HCT116 (cell line): ENCODE results near the gene ACBD3. TPM values are rescaled to one million over a fixed set of nuclear protein-coding genes. Genes with fewer than 3 reads are reported as not detected.

Source experiments
- ATAC-seq: fragments of 200-7000 bp; cut with Tn5 transposase; 2 replicates; pipeline ENCODE4 v1.9.1; 2020; ENCODE audit warnings: mild to moderate bottlenecking, moderate library complexity
- BruUV-seq: library from RNA; stranded (reverse); fragments of 400-500 nt; replicated peaks from 2 replicates; lab custom pipeline; 2021; lab: Mats Ljungman, UMichigan
- CTCF ChIA-PET: fragments of 300-600 bp; sonication (Branson Sonifier 250); formaldehyde crosslinking; loops from one replicate; lab custom pipeline; 2021; ENCODE audit warnings: antibody characterized with exemption; lab: Charles Lee
- POLR2A ChIA-PET: fragments of 300-600, 350-600 bp; sonication (Branson Sonifier 250); formaldehyde crosslinking; loops from one replicate; lab custom pipeline; 2021; ENCODE audit warnings: antibody characterized with exemption; lab: Charles Lee
- RAD21 ChIA-PET, 2 experiments: fragments of 300-600 bp; sonication (Branson Sonifier 250); formaldehyde crosslinking; loops; one replicate each; lab custom pipeline; 2023; ENCODE audit warnings: low total read pairs in 2 of 2; ENCODE audit not compliant: uncharacterized antibody in 2 of 2, unreplicated experiment in 2 of 2, low non-redundant PET in 1 of 2; lab: Charles Lee
- DNase-seq: peaks from one replicate; pipeline ENCODE4 v3.0.0-alpha.2; 2010; ENCODE audit warnings: low read depth, low spot score
- H2AFZ ChIP-seq: fragments of 200-600 bp; shearing (Covaris generic), sonication (generic); 2 replicates; pipeline ENCODE4 v1.6.1; 2017; ENCODE audit warnings: low read depth, mixed run types, mixed read lengths, antibody characterized with exemption, low read length; ENCODE audit not compliant: poor library complexity, severe bottlenecking
- H3K27ac ChIP-seq: 2 replicates; pipeline ENCODE4 v1.5.1; 2012; ENCODE audit warnings: low read depth, low read length
- H3K27me3 ChIP-seq: fragments of 200-600 bp; sonication (generic); 2 replicates; pipeline ENCODE4 v1.6.1; 2016; ENCODE audit warnings: mixed run types, low read length, mixed read lengths; ENCODE audit not compliant: insufficient read depth
- H3K36me3 ChIP-seq, 2 experiments: fragments of 200-500 bp in 1 of 2; fragments of 200-600 bp in 1 of 2; sonication (Bioruptor generic) in 1 of 2; sonication (generic) in 1 of 2; 2 replicates each; pipeline versions ENCODE4 v1.5.1 to v1.6.1; 2014 to 2016; ENCODE audit warnings: low read length in 2 of 2, inconsistent platforms in 1 of 2, mixed read lengths in 1 of 2, mixed run types in 1 of 2; ENCODE audit not compliant: insufficient read depth in 2 of 2, control insufficient read depth in 1 of 2
- H3K4me1 ChIP-seq, 2 experiments: fragments of 200-600 bp in 1 of 2; sonication (generic) in 1 of 2; 2 replicates each; pipeline versions ENCODE4 v1.5.1 to v1.6.1; 2012 to 2017; ENCODE audit warnings: low read length in 2 of 2, inconsistent platforms in 1 of 2, mild to moderate bottlenecking in 1 of 2, mixed read lengths in 1 of 2, mixed run types in 1 of 2, moderate library complexity in 1 of 2; ENCODE audit not compliant: insufficient read depth in 2 of 2, control insufficient read depth in 1 of 2
- H3K4me2 ChIP-seq: fragments of 200-600 bp; sonication (generic); 2 replicates; pipeline ENCODE4 v1.6.1; 2017; ENCODE audit warnings: mixed run types, low read length, mixed read lengths
- H3K4me3 ChIP-seq, 2 experiments: fragments of 200-600 bp in 1 of 2; sonication (generic) in 1 of 2; replicated peaks in 1 of 2; 2 replicates each; pipeline ENCODE4 v1.5.1; 2011 to 2016; ENCODE audit warnings: low read length in 2 of 2, control low read depth in 1 of 2, low read depth in 1 of 2, mild to moderate bottlenecking in 1 of 2, mixed read lengths in 1 of 2, mixed run types in 1 of 2
- H3K79me2 ChIP-seq: fragments of 200-600 bp; sonication (generic); 2 replicates; pipeline ENCODE4 v1.6.1; 2017; ENCODE audit warnings: mild to moderate bottlenecking, mixed run types, low read length, moderate library complexity, mixed read lengths; ENCODE audit not compliant: insufficient read depth
- H3K9ac ChIP-seq: fragments of 200-600 bp; sonication (generic); 2 replicates; pipeline ENCODE4 v1.6.1; 2016; ENCODE audit warnings: low read length, mixed read lengths
- H3K9me2 ChIP-seq: fragments of 200-600 bp; sonication (generic), shearing (Covaris generic); 2 replicates; pipeline ENCODE4 v1.6.1; 2017; ENCODE audit warnings: mixed run types, mild to moderate bottlenecking, moderate library complexity; ENCODE audit not compliant: insufficient read depth
- H3K9me3 ChIP-seq, 2 experiments: fragments of 200-500 bp in 1 of 2; fragments of 200-600 bp in 1 of 2; sonication (Bioruptor generic) in 1 of 2; sonication (generic) in 1 of 2; 2 replicates each; pipeline ENCODE4 v1.6.1; 2014 to 2017; ENCODE audit warnings: low read length in 2 of 2, mixed read lengths in 2 of 2, inconsistent platforms in 1 of 2, low read depth in 1 of 2, mild to moderate bottlenecking in 1 of 2, mixed run types in 1 of 2, moderate library complexity in 1 of 2; ENCODE audit not compliant: control insufficient read depth in 1 of 2, insufficient read depth in 1 of 2
- H4K20me1 ChIP-seq: fragments of 200-600 bp; sonication (generic), shearing (Covaris generic); 2 replicates; pipeline ENCODE4 v1.6.1; 2017; ENCODE audit warnings: mixed run types, mild to moderate bottlenecking, moderate library complexity; ENCODE audit not compliant: insufficient read depth
- CBX3 ChIP-seq: IDR thresholded peaks from 2 replicates; pipeline ENCODE4 v1.6.1; 2012; ENCODE audit warnings: low read depth
- CEBPB ChIP-seq: IDR thresholded peaks from 2 replicates; pipeline ENCODE4 v1.6.1; 2012; ENCODE audit warnings: low read depth
- CTCF ChIP-seq, 3 experiments: fragments of 200-600 bp in 1 of 3; sonication (generic) in 1 of 3; IDR thresholded peaks in 2 of 3; conservative IDR thresholded peaks in 1 of 3; 2 replicates each; pipeline ENCODE4 v1.5.1; 2012 to 2017; ENCODE audit warnings: low read depth in 2 of 3, low read length in 2 of 3, antibody characterized with exemption in 1 of 3, borderline replicate concordance in 1 of 3, control low read depth in 1 of 3, mild to moderate bottlenecking in 1 of 3, mixed read lengths in 1 of 3, mixed run types in 1 of 3, moderate library complexity in 1 of 3; ENCODE audit not compliant: insufficient read depth in 1 of 3
- EGR1 ChIP-seq: IDR thresholded peaks from 2 replicates; pipeline ENCODE4 v1.6.1; 2012; ENCODE audit warnings: low read depth
- ELF1 ChIP-seq: IDR thresholded peaks from 2 replicates; pipeline ENCODE4 v1.6.1; 2012; ENCODE audit warnings: low read depth, borderline replicate concordance
- EZH2phosphoT487 ChIP-seq: fragments of 200-600 bp; IDR thresholded peaks from 2 replicates; pipeline ENCODE4 v1.6.1; 2018; ENCODE audit warnings: antibody characterized with exemption, borderline replicate concordance
- POLR2A ChIP-seq: IDR thresholded peaks from 2 replicates; pipeline ENCODE4 v1.7.0; 2011; ENCODE audit warnings: borderline replicate concordance; ENCODE audit not compliant: insufficient read depth, insufficient read length; ENCODE audit errors: extremely low read depth
- RAD21 ChIP-seq: IDR thresholded peaks from 2 replicates; pipeline ENCODE4 v1.6.1; 2012; ENCODE audit warnings: low read depth, mild to moderate bottlenecking
- SIN3A ChIP-seq: IDR thresholded peaks from 2 replicates; pipeline ENCODE4 v1.6.1; 2012; ENCODE audit warnings: low read depth
- YY1 ChIP-seq: IDR thresholded peaks from 2 replicates; pipeline ENCODE4 v1.6.1; 2011; ENCODE audit warnings: low read length, low read depth, moderate library complexity, mild to moderate bottlenecking; ENCODE audit not compliant: insufficient replicate concordance; ENCODE audit errors: extremely low read depth
- ZFX ChIP-seq: fragments of 450-650 bp; IDR thresholded peaks from 2 replicates; pipeline ENCODE4 v1.6.1; 2017
- ZNF274 ChIP-seq: fragments of 200-500 bp; sonication (Bioruptor generic); IDR thresholded peaks from 2 replicates; pipeline ENCODE4 v1.6.1; 2014; ENCODE audit warnings: mild to moderate bottlenecking, low read depth, low read length, inconsistent platforms
- intact Hi-C: fragments of 100-400 bp; cut with micrococcal nuclease; formaldehyde crosslinking; loops from 2 replicates; pipeline ENCODE4 v1.10.0; 2022
- total RNA-seq: library from RNA; stranded (reverse); gene quantifications from one replicate; pipeline ENCODE4 v1.2.1, GENCODE V29; 2021; ENCODE audit not compliant: unreplicated experiment
- TF ChIP-seq, protein P1 (sequence below): IDR thresholded peaks from 2 replicates; pipeline ENCODE4 v1.6.1; 2012; ENCODE audit warnings: low read depth

Gene ACBD3
- total RNA-seq, 1 experiment from 2014 or later, result 29.6 TPM

- peaks cover 19 to 36% of the 10 kb centered on the region in 2 experiments for H3K4me1 ChIP-seq
- no peak overlapping the region for H2AFZ ChIP-seq
- BruUV-seq, result no TSS peak
- H3K79me2 ChIP-seq, result no peaks in the 10 kb centered on the region
- H3K27me3 ChIP-seq, result no peaks in the 10 kb centered on the region
- no peaks in the 10 kb centered on the region for H3K36me3 ChIP-seq
- H3K9me2 ChIP-seq, result no peaks in the 10 kb centered on the region
- H3K4me2 ChIP-seq, result no peak overlapping the region
- no peaks in the 10 kb centered on the region for H3K9me3 ChIP-seq
- intact Hi-C loops, result no loop called here
- TF ChIP-seq RAD21 (0 out of 2 replicates have a peak, but pooled peaks have one; percentile 25), ZNF274 (no peak)
- TF ChIP-seq, all 23 proteins: peak for 1
- no peak for ATAC-seq
- no peak for DNase-seq
- no peak overlapping the region for H3K27ac ChIP-seq
- no peak overlapping the region for H3K9ac ChIP-seq
- ChIA-PET RAD21 (interaction anchor here in 1 of 2 experiments (0.7 to 1.1 kb wide), 2 partner anchors 9 to 120 kb away, joined by 3 to 4 read pairs; no protein-coding TSS in a partner anchor), POLR2A (no interaction called here), CTCF (interaction anchor here (0.8 to 2.0 kb wide), 2 partner anchors 13 to 43 kb away, joined by 3 to 6 read pairs; no protein-coding TSS in a partner anchor)
- no peak overlapping the region for H3K4me3 ChIP-seq
- no peaks in the 10 kb centered on the region for H4K20me1 ChIP-seq
These were observed 78.8 kb downstream of the ACBD3 start for GRCh38 chr1:226107471-226108460.

GRCh38 chr1:226104671-226105121 is 81.8 kb downstream of the ACBD3 start:
- 0 out of 2 replicates have a peak overlapping the region, but pooled peaks have one; percentile 11 for H3K4me2 ChIP-seq
- no TSS peak for BruUV-seq
- H2AFZ ChIP-seq, result no peak overlapping the region
- ChIA-PET CTCF (no interaction called here), POLR2A (no interaction called here), RAD21 (no interaction called here)
- no peak overlapping the region for H3K4me3 ChIP-seq
- H3K9ac ChIP-seq, result no peak overlapping the region
- H3K9me3 ChIP-seq, result no peaks in the 10 kb centered on the region
- H3K27me3 ChIP-seq, result no peaks in the 10 kb centered on the region
- no peak overlapping the region for H3K27ac ChIP-seq
- H3K36me3 ChIP-seq, result no peaks in the 10 kb centered on the region
- H3K9me2 ChIP-seq, result no peaks in the 10 kb centered on the region
- ATAC-seq (no peak), DNase-seq (no peak)
- H3K4me1 ChIP-seq, result peaks cover 15 to 33% of the 10 kb centered on the region in 2 experiments
- H3K79me2 ChIP-seq, result no peaks in the 10 kb centered on the region
- intact Hi-C loops, result no loop called here
- H4K20me1 ChIP-seq, result no peaks in the 10 kb centered on the region
- TF ChIP-seq EZH2phosphoT487 (no peak), SIN3A (no peak), CEBPB (no peak), EGR1 (no peak), RAD21 (no peak), ZFX (no peak), CTCF (IDR thresholded peaks at IDR 0.05 in 2 of 3, conservative IDR thresholded peaks at IDR 0.05 in 1 of 3; ENCODE audit: borderline replicate concordance in 1 of 3, insufficient read depth in 1 of 3, low read depth in 2 of 3, low read length in 2 of 3) (no peak), ELF1 (no peak), YY1 (no peak), CBX3 (no peak), POLR2A (no peak)
- TF ChIP-seq, protein P1, sequence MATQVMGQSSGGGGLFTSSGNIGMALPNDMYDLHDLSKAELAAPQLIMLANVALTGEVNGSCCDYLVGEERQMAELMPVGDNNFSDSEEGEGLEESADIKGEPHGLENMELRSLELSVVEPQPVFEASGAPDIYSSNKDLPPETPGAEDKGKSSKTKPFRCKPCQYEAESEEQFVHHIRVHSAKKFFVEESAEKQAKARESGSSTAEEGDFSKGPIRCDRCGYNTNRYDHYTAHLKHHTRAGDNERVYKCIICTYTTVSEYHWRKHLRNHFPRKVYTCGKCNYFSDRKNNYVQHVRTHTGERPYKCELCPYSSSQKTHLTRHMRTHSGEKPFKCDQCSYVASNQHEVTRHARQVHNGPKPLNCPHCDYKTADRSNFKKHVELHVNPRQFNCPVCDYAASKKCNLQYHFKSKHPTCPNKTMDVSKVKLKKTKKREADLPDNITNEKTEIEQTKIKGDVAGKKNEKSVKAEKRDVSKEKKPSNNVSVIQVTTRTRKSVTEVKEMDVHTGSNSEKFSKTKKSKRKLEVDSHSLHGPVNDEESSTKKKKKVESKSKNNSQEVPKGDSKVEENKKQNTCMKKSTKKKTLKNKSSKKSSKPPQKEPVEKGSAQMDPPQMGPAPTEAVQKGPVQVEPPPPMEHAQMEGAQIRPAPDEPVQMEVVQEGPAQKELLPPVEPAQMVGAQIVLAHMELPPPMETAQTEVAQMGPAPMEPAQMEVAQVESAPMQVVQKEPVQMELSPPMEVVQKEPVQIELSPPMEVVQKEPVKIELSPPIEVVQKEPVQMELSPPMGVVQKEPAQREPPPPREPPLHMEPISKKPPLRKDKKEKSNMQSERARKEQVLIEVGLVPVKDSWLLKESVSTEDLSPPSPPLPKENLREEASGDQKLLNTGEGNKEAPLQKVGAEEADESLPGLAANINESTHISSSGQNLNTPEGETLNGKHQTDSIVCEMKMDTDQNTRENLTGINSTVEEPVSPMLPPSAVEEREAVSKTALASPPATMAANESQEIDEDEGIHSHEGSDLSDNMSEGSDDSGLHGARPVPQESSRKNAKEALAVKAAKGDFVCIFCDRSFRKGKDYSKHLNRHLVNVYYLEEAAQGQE, result no peak
